Activated CD4-positive, alpha-beta T cell treated with anti-CD3 and anti-CD28 coated beads, Interleukin-2, Interleukin-6, amounts not matched to agents 100 ng/mL and 50 ng/mL, durations not matched to agents 16 hours and 8 hours (primary cell): Measurements from ENCODE around the gene CACNB4.

ENCODE experiments used
- DNase-seq: peaks from one replicate; pipeline ENCODE4 v3.0.0-alpha.2; 2020

The CACNB4 gene

DNA sequence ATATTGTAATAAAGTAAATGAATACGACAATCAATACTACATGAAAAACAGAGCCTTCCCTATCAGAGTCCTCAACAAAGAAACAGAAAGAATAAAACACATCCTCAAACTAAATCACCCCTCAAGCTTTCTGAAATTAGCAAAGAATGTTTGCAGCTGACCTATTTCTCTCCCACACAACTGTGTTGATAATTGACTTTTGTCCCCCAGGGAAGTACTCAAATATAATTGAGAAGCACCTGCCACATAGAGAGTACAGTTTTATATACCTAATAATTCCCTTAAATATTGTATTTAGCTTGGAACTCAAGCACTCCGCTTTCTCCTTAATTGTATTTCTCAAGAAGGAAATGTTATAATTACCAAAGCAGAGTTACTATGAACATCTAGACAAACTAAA lies 12.6 kb downstream of the CACNB4 start:
- no peak for DNase-seq

DNA sequence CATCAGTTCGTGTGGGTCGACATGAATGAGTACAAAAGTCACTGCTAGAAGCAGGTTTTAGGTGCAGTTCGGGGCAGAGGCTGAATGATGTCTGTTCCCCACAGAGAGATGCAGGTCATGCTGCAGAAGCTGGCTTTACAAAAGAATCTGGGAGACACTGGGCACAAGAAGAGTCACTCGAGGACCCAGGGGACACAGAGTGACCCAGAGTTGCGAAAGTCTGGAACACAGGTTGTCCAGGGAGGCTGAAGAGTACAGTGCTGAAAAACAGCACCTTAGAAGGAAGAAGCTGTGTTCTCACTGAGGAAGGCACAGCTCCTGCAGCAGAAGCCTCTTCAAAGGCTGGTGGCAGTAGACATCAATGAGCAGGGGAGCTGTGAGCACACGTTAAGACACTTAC lies 14.8 kb downstream of the CACNB4 start:
- no peak for DNase-seq

DNA sequence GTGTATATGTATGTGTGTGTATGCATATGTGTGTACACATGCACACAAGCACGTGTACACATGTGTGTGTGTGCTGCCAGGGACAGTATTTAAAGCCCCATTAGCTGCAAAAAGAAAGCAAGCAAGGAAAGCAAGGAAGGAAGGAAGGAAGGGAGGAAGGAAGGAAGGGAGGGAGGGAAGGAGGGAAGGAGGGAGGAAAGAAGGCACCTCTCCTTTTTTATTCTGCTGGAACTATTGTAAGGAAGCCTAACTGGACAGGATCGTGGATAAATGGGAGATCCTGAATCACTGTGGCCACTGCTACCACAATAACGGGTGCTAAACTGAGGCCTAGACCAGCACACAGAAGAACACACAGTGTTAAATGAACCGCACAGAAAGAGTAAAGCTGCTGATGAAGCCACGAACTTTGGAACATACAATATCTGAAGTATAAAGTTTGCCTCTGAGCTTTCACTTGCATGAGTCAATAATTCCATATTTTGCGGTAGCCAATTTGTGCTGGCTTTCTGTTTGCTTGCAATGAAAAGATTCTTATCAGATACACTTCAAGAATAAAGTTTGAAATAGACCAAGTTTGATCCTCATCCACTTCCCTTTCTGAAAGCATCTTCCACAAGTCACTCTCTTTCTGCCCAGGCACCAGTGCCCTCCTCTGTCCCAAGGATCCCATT lies 15.5 kb downstream of the CACNB4 start:
- no peak for DNase-seq

DNA sequence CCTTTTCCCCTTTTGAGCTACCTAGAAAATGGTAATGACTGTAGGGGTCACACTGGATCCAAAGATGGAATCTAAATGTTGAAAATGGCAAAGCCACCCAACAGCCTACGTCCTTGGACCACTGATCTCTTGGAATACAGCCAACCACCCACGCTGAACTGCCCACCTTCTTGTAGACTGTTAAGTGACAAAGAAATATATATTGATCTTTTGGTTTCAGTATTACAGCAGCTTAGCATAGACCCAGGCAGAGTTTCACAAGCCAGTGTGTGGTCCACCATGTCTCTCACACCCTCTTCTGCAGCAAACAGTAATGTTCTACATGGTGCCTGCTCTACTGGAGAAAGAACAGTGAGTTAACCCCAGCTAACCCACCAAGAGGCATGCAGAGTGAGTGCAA lies 20.2 kb downstream of the CACNB4 start:
- DNase-seq = no peak

DNA sequence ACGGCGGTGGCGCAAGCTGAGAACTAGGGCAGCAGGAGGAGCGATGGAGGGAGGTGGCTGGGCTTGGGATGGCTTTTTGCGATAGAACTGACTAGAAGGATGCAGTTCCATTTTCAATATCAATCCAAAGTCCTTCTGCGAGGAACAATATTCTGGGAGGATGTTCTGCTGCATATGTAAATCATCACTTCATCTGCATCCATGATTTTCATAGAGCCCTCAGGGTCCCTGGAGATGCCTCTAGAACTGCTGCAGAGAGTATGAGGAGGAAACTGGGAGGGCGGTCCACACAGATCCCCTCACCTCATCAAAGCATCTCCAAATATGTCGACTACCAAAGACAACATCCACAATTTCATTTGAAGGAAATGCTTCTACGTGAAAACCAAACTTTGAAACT lies 20.8 kb downstream of the CACNB4 start:
- DNase-seq = no peak

DNA sequence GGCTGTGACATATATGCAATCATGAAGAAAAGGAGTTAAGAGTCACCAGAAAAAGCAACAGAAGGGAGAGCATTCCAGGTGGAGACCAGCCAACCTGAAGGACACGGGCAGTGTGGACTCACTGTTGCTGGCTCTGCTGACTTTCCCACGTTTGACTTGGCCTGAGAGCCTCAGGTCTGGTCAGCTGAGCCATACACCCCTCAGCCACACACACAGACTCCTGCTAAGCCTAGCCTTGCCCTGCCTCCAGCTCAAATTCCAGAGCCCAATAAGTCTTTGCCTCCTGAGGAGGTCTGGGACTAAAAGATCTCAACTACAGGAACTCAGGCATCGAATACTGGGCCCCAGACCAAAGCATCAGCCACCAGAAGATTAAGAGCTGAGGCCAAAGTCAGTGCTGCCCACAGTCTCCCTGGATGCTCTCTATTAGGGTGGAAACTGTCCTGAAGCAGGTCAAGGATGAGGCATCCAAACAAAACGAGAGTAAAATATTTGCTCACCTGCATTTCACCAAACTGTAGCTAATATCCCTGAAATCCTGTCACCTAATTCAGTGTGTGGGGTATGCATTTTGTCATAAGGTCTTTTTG lies 23.3 kb downstream of the CACNB4 start:
- DNase-seq = no peak

DNA sequence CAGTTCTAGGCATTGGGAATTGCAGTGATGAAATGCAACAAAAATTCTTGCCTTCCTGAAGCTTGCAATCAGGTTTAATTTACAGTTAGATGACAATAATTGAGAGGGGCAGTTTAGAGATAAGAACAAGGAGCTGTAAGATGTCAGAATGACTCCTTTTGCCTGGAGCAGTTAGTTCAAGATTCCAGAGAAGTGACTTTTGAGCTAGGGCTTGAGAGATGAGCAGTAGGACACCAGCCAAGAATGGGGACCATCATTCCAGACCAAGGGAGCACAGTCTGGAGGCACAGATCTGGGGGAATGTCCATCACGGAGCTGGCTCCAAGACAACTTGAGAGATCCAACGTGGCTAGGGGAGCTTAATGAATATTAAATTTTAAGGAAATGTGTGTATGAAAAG lies 26.8 kb downstream of the CACNB4 start:
- no peak for DNase-seq

DNA sequence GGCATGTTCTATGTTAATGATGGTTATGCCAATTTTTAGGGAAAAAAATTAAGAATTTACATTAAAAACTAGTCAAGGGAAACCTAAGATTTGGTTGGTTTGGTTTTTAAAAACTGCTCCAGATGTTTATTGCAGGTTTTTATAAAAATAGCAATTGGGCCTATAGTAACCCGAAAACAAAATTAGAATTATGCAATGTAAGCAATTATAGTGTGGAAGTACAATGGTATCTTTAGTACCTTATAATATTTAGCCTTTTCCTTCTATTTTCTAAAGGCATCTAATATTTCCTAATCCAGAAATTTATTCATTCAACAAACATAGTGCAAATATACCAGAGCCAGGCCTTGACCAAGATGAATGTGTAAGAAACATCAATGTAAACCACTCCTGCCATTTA lies 27.3 kb downstream of the CACNB4 start:
- DNase-seq = no peak

DNA sequence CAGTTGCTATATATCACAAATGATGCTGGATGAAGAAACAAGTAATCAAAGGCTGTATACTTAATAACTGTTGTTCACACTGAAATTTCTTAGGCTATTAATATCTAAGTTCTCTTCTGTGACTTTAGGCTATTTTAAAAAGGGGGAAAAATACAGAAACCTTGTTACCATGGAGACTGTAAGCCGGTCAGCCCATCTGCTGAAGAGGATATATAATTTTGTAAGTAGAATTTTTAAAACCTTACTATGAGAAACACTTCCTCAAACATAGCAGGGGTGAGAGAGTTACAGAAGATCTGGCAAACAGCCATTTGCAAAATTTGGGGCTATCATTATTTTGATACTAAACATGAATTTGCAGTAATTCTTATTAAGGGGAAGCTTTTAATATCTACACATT lies 27.8 kb downstream of the CACNB4 start:
- DNase-seq = no peak

DNA sequence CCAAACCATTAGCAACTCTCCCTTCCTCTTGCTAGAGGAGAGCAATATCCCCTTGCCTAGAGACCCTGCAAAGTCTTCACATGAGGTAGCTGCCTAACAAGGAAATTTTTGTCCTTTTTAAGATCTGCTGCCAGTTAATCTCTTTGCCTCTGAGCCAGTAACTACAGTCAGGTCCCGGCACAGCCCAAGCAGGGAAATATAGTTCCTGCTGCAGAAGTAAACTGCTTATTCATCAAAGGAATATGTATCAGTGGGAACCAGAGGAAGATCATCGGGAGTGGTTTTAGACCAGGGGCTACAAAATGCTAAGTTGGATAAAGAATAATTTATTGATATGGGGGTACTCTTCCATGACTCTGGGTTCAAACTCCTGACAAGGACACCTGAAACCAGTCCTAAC lies 30.6 kb downstream of the CACNB4 start:
- DNase-seq = no peak

DNA sequence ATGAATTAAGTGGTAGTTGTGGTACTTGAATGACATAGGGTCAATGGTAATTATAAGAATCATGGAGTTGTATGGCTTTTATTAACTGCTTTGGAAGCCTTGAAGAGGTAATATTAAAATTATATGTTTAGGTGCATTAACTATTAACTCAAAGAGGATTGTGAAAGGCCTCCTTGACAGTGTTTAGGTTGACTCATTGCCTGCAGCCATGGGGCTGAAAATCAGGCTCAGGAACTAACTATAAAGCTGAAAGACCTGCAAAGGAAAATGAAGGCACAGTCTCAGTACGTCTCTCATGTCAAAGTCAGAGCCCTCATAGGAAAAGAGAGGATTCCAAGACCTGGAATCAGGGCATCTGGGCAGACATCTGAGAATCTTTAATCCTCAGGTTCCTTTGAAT lies 31.0 kb downstream of the CACNB4 start:
- no peak for DNase-seq

DNA sequence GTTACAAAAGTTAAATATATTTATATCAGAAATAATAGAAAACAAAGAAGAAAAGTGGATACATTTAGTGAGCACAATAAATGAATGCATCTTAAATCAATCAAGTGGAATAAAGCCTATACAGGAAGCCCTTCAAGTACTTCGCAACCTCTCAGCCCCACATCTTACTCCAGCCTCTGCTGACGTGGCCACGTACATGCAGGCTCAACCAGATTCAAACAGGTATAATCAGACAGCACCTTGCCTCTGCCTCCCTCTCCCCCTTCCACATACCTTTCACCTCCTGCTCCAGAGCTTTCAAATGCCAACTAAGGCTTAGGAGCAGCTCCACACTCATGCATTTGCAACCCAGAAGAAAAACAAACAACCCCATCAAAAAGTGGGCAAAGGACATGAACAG lies 32.9 kb downstream of the CACNB4 start:
- no peak for DNase-seq

DNA sequence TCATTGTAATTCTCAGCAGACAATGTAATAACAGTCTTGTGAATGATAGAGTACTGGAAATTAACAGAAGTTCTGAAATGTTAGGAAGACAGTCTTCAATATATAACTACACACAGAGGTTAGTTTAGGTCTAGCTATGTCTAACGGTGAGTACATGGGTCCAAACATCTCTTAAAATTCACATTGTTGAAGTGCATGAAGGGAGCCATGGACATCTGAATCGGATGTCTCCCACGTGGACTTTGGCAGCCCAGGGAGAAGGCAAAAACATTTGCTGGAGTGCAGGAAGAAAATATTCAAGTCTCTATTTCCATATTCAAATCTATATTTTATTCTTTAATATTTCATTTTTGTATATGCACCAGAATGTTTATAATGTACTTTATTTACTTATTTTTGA lies 34.8 kb downstream of the CACNB4 start:
- DNase-seq = no peak

DNA sequence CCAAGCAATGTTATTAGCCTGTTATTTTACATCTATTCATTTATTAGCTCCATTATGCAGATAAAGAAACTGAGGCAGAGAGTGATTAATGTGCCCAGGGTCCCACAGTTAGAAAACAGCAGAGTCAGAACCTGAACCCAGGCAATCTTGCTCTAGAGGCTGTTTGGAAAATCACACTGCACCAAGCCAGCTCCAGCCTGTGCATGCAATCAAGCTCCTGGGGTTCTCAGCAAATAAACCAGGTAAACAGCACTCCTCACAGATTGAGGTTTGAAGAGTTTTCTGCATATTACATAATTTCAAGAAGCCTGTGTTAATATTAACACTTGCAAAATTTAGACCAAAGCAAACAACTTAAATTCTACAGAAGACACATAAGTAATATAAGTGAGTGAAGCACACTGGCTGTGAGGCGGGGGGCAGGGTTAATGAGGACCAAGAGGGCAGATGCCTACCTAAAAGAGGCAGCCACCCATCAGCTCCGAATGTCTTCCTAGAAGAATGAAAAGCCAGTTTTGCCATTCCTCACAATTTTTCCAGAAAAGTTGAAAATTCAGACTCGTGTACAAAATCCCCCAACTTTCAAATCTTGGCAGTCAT lies 35.4 kb downstream of the CACNB4 start:
- no peak for DNase-seq

DNA sequence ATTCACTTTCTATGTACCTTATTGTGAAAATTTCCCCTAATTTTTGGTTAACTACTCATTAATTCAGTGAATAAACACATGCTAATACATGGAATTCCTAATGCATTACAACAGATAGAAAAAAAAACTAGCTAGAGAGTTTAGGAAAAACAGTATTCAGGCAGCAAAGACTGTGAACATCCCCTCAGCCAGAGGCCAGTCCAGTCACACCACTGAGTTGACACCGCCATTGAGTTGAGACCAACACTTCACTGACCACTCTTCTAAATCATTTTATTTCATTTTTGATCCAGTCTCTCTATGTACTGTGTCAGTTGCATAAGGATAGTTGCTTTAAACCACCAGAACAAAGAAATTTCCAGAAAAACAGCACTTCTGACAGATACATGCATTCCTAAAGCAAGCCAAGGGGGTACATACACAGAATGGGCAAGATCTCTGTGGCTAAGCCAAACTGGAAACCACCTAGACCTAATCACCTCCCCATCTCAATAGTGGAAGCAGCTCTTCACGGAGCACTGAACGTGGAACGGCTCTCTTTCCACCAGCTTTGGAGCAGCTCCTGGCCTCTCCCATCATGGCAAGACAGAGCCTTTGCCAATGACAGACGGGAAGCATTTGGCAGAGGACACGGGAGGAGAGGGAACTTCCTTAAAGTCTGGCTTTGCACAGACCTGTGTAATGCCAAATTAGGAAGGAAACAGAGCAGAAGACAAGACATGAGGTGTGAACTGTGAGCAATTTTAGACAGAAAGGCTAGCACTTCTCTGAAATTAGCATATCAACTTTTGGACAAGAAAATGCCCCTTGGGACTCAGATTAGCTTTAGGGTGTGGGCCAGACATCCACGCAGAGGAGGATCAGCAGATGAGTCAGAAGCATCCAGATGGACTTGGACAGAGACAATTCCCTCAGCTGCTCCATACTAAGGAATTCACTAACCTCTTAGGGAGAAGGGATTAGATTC lies 36.4 kb downstream of the CACNB4 start:
- DNase-seq = no peak

DNA sequence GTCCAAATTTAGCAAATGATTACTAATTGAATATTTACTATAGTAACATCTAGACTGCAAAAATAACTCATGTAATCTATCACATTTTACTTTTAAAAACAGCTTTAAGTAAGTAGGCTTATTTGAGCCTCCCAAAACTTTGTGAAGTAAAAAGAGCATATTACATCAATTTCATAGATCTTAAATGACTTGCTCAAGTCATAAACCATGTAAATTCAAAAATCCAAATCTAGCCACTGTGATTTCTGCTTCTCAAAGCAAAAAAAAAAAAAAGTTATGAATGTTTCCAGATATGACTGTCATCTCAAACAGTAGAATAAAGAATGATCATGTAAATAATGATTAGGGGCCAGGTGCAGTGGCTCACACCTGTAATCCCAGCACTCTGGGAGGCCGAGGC lies 37.5 kb downstream of the CACNB4 start:
- no peak for DNase-seq

DNA sequence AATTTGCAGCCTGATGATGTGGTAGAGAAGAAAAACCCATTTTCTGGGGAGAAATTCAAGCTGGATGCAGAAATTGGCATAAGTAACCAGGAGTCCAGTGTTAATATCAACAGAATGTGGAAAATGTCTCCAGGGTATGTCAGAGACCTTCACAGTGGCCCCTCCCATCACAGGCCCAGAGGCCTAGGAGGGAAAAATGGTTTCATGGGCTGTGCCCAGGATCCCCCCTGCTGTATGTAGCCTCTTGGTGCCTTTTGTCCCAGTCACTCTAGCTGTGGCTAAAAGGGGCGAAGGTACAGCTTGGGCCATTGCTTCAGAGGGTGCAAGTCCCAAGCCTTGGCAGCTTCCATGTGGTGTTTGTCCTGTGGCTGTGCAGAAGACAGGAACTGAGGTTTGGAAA lies 40.2 kb downstream of the CACNB4 start:
- DNase-seq = no peak

DNA sequence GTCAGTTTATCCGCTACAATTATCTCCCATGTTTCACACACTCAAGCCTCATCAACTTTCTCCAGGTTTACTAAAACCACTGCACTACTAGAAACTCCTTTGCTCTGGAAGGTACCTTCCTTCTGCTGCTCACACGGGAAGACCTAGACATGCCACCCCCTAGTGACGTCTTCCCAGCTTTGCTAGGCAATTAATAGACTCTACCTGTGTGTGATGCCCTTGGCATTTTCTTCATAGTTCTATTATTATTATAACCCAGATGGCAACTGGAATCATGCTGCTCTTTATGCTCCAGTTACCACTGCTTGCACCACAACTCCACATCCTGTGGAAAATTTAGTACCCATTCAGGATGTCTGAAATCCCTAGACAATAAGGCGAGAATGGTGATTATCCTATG lies 42.4 kb downstream of the CACNB4 start:
- DNase-seq = no peak

DNA sequence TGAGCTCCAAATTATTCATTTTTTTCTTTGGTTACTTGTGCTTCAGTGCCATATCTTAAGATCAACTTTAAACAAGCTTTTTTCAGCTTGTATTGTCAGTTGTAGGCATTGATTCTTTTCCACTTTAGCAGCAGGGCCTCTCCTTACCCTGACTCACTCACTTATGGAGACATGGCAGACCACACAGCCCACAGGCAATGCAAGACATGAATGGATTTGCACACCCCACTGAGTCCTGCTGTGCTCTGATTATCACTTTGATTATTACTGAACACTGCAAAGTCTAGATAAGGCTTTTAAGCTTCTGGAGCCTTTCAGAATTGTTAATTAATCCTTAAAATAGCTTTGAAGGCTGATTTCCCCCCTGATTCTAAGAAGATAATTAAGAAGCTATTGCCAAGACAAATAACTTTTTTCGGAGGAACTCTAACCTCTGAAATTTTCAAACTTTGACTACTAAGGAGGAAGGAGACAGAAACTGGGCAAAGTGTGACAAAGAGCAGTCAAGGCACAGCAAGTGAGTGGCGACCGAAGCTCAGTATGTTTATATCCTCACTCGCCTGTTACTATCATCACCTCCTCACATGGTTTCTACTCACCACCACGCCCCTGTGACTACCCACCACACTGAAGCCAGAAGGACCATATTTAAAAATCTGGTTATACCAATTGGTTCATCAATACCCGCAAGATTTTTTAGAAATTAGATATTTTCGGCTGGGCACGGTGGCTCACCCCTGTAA lies 43.3 kb downstream of the CACNB4 start:
- no peak for DNase-seq

DNA sequence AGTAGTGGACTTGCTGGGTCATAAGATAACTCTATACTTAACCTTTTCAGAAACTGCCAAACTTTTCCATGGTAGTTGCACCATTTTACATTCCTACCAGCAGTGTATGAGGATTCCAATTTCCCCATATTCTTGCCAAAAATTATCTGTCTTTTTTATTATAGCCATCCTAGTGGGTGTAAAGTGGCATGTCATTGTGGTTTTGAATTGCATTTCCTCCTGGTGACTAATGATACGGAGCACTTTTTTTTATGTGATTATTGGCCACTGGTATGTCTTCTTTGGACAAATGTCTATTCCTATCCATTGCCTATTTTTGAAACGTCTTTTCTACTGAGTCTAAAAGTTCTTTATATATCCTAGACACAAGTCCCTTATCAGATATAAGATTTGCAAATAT lies 44.3 kb downstream of the CACNB4 start:
- DNase-seq = no peak

DNA sequence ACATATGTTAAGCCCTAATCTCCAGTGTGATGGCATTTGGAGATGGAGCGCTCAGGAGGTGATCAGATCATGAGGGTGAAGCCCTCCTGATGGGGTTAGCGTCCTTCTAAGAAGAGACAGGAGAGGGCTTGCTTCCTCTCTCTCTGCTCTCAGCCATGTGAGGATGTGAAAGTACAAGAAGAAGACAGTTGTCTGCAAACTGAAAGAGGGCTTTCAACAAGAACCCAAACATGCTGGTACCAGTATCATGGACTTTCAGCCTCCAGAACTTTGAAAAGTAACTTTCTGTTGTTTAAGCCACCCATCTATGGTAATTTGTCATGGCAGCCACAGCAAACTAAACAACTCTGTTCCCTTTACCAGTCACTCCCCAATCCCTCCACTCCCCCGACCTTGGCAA lies 47.4 kb downstream of the CACNB4 start:
- DNase-seq = no peak

DNA sequence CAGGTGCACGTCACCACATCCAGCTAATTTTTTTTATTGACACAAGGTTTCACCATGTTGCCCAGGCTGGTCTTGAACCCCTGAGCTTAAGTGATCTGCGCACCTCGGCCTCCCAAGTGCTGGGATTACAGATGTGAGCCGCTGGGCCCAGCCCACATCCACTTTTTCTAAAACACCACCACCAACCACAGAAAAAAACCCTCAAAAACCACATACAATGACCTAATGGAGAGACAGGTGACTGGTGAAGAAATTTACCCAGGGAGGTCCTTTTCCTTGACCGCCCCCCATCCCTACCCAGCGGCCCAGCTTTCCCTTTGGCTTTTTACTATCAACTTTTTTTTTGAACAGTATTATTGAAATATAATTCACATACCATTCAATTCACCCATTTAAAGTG lies 47.9 kb downstream of the CACNB4 start:
- DNase-seq = no peak

DNA sequence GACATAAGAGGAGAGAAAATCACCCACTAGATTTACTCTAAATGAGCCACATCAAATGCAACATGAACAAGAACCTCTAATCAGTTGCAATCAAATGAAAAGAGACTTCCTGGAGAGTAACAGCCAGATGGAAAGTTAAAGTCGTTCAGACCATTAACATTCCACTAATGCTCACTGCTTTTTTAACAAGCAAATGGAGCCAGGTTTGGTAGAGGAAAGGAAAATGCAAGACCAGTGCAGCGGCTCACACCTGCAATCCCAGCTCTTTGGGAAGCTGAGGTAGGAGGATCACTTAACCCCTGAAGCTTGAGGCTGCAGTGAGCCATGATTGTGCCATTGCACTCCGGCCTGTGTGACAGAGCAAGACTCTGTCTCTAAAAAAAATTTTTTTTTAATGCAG lies 48.5 kb downstream of the CACNB4 start:
- no peak for DNase-seq
